Fibroblast of skin of left biceps (primary cell): ENCODE measurements around the gene PRIMA1.

Experiments
- DNase-seq, 2 experiments: peaks; one replicate each; pipeline ENCODE4 v3.0.0-alpha.2; 2013; ENCODE audit warnings: low read depth in 2 of 2

The PRIMA1 gene

DNA sequence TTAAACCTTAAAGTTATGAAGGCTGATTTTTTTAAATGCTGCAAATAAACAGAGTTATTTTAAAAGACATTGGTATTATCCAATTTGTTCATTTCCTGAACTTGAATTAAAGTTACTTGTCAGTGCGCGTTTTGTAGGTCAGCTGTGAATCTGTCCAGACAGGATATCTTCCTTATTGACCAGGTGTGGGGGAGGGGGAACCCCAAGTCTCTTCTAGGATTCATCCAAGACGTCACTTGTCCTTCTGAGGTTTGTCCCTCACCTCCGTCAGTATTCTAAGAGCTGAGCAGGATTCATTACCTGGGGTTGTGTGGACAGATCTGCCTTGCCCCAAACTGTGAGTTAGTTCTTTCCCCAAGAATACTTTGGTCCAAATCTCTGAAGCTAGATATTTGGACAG, 8.8 kb upstream of the PRIMA1 start:
- no peak for DNase-seq

DNA sequence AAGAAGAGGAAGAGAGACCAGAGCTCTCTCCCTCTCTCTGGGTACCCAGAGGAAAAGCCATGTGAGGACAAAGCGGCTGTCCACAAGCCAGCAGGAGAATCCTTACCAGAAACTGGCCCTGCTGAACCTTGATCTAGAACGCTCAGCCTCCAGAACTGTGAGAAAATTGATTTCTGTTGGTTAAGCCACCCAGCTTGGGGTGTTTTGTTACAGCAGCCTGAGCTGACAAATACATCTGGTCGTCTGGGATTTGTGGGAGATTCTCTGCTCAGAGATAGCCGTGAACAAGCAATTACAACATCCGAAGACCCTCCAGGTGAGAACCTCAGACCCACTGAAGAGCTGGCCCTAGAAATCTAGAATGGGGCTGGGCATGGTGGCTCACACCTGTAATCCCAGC, 6.5 kb upstream of the PRIMA1 start:
- no peak for DNase-seq

DNA sequence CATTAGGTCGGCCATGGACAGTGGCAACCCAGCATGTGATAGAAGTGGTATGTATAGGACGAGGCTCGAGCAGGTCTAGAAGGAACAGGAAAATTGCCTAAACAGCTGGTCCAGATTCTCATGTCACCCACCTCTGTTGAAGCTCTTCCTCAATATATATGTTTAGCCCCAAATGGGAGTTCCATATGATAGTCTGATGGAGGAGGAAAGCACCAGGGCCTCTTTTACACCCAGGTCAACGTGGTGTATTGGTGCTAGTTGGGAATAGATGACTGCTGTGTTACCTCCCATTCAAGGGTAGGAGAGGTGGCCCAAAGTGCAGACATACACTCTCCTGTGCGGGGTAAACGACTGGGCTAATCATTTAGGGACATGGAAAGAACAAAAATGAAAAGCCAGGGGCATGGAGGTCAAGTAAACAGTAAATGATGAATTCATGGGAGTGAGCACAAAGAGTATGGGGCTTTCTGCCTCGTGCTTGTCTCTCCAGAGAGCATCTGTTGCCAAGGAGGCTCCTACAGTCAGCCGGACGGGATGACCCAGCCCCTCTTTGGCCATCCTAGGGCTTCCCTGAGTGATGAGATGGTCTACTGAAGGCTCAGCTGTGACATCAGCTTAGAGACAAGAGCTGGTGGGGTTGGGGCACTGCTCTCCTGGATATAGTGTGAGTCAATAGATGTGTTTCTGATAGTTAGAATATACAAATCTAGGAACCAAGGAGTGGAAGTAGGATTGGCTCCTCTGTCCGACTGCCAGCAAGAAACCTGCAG, 5.5 kb upstream of the PRIMA1 start:
- no peak for DNase-seq

DNA sequence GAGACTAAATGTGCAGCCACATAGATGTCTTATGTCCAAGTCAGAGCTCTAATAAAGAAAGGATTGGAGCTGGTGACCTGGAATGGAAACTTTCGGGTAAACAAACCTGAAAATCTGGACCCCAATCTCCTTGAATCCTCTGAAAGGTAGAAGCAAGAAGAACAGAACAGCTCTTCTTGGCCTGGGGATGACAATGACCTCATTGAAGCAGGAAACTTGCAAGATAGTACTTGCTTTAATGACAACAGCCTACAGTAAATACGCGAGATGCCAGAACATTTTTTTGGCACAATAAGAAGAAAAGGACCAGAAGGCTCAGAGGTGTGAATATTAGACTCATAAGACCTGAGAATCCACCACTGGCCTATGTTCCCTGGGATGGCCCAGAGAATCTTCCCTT, 4.1 kb upstream of the PRIMA1 start:
- no peak for DNase-seq

DNA sequence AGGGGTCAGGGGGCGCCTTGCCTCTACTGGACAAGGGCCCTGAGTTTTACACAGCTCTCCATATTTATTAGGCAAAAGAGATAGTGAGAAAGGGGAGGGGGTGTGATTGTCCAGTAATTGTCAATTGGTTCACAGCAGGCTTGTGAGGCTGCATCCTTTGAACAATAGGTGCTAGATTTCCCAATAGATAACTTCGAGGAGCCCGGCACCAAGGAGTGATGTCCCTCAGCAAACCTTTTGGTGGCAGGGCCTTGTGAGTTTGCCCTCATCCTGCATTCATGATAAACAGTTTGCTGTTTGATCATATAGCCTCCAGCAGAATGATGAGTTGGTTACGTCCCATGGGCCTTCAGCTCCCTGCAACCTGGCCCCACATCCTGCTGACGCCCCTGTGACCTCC, 2.7 kb upstream of the PRIMA1 start:
- DNase-seq: no peak

DNA sequence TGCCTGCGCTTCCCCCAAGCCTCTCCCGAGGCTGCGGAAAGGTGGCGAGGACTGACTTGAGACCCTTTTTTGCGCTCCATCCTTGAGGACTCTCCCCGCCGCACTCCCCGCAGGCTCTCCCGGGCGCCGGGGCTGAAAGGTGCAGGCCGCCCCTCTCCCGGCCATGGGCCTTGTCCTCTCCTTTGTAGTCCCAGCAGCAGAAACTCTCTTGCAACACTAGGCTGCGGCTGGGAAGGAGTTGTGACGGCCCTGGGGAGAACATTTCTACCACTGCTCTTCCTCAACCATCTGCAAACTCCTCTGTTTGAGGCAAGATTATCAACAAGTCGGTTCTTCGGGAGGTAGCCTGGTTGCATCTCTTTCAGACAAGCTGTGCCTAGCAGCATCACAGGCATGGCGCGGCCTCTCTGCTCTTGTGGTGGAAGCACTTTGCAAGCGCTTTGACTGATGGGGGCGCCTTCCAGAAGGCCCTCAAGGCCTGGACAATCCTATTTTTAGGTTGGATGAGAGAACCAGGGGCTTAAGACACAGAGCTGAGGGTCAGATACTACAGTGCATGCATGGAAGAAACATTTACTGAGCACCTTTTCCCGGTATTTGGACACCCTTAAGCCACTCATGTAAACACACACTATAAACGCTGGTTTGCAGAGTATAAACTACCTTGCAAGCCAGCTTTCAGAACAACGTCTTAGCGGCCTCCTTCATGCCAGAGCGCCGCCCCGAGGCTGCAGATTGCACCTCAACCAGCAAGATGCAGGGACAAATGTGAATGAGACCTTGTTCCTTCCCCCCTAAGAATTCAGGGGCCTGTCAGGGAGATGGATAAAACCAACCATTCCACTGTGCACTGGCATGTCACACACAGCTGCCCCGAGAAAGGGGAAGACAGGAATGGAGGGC, 1.2 kb upstream of the PRIMA1 start:
- no peak for DNase-seq

DNA sequence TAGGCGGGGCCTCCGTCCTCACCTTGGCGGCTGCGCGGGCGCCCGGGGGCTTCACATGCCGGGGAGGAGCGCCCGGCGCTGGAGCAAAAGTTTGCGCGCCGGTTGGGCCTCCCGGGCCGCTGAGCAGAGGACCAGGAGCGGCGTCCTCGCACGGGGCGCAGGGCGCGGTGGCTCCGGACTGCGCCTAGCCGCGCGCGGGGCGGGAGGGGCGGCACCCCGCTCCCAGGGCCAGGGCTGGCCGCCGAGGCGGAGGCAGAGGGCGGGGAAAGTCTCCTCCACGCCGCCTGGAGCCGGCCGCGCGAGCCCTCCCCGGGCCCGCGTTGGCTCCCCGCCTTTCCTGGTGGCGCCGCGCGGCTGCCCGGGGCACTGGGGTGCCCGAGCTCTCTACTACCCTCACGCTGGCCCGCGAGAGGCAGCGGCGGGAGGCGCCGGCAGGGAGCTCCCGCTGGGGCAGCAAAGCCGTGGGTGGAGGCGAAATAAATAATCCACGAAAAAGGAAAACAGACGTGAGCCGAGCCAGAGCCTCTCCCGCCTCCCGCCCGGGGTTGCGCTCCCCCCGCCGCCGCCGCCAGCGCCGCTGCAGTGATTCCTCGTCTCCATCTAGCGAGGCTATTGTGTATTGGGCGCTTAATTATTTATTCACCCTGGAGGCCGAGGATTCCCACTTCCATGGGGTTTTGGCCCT, 400 bp upstream of the PRIMA1 start:
- no peak for DNase-seq

DNA sequence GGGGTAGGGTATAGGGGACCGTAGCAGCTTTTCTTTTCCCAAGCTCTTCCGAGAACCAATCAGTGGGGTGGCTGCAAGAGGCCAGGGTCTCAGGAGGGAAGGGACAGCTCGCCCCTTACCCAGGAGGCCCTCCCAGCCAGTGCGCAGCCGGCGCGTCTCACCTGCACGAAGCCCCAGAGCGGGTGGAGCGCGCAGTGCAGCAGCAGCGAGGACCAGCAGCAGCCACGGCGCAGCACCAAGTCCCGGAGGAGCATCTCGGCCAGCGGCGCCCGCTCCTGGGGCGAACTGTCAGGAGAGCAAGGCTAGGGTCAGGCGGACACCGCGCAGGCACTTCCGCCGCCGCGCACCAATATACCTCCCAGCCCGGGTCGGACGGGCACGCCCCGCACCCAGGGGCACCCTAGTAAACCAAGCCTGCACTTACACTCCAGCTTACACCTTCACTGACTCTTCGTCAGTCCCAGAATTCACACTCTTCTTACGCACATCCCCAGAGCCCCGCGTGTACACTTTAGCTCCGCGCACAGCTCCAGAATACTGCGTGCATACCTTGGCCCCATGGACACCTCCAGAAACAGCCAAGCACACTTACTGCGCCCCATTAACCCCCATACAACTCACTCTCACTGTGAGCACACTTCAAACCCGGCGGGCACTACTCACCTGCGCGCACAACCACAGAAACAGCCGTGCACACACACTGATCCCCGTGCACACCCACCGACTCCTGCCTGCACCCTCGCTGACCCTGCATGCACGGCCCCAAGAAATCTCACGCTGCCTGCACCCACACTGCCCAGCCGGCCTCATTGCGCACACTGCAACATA, 606 bp downstream of the PRIMA1 start:
- DNase-seq: no peak

DNA sequence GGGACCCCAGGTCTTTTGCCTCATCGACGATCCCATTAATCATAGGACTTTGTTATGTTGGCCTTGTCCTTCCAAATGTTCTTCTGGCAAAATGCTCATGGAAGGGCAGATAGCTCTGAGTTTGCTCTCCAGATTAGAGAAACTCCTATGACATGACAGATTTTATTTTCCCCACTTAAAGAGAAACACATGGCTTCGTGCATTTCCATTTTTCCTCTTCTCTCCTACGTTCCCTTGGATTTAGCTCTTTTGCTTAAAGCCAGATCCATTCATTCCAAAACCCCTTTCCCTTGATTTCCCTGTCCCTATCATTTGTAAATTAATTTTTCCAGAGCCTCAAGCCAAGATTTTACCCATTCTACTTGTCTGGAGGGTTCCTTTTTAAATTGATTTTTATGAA, 2.9 kb downstream of the PRIMA1 start:
- no peak for DNase-seq

DNA sequence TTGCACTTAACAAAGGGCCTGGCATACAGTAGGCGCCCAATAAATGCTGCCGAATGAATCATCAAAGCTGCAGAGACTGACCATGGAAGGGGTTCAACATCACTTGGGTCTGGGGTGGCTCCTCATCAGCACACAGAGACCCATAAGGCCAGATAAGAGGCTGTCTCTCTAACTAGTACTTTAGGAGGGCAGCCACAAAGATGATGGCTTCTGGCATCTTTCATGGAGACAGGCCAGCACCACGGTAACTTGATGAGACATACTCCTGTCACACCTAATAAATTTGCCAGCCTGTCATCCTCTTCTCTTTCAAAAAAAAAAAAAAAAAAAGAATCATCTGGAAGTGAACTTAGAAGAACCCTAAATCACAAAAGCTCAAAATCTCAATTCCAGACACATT, 3.4 kb downstream of the PRIMA1 start:
- DNase-seq: no peak

DNA sequence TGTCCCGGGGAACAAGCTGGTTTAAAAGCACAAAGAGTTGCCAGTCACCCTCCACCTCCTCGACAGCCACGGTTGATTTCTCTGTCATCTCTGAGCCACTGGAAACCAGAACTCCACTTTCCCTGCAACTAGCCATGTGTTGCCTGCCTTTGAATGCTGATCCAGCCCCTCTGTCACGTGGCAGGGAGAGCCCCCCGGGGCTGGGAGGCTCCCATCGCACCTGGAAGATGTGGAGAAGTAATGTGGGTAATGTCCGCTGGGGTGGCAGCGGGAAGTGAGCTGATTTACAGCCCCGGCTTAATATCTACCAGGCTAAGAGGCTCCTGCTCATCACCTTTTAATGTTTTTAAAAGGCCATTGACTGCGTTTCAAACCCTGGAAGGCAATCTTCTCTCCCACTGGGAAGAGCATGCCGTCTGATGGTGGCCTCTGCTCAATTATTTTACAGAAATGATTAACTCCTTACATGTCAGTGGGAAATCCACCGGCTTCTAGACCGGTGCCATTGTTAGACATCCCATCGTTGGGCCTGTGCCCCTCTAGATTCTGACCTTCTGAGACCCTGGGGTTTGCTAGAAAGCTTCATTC, 7.4 kb downstream of the PRIMA1 start:
- DNase-seq: no peak

DNA sequence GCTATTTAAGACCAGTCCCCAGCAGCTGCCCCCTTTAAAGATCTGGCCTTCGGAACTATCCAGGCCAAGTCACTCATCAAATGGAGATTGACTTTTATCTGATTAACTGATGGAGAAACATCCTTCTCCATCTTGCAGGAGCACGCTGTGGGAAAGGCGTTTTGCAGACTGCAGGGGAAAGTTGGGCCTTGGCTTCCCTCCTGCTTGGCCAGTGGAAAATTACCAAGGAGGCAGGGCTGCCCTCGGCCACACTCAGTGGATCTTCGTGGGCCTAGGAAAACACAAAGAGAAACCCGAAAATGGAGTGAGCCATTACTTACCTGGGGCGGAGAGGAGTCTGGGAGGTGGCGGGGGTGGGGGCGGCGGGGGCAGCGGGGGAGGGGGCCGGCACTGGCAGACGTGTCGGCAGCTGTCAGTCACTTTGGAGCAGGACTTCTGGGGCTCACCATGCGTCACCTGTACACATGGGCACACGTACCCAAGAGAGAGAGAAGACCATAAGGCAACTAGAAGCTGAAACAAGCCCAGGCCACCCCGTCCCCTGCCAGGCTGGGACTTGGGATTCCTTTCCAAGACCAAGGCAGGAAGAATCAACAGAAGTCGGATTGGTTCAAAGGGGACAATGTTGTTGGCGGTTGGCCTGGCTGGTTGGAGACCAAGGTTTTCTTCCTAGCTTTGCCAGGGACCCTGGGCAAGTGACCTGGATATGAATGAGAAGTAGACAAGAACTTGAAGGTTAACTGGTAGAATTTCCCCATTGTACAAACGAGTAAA, 9.2 kb downstream of the PRIMA1 start:
- DNase-seq: no peak

DNA sequence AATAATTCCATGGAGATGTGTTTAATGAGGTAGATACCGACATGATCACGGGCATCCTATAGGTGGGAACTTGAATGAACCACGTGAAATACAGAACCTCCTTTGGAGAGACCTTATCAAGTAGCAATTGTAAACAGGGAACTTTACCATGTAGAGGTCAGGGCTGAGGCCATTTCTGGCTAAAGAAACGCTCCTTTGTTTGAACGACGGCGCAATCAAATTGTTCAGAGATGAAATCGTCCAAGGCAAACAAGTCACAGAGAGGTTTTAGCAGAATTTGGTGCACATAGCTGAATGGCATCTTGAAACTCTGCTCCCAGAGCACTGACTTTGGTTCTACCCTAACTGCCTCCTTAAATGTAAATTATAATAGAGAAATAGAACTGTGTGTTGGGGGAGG, 9.8 kb downstream of the PRIMA1 start:
- DNase-seq: no peak

DNA sequence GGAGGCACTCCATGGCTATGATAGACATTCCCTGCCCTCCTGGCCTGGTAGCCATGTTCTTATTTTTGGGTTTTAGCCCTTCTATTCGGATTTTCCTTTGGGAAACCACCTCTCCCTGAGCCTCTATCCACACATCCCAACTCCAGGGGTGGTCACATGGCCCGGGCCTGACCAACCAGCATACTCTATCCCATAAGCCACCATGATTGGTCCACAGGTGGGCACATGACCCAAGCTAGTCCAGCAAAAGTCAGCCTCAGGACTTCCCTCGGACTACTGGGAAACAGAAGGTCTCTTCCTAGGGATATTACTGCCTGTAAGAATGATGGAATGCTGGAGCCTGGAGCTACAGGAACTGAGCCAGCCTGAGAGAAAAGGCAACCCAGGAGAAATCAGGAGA, 12.5 kb downstream of the PRIMA1 start:
- DNase-seq: no peak

DNA sequence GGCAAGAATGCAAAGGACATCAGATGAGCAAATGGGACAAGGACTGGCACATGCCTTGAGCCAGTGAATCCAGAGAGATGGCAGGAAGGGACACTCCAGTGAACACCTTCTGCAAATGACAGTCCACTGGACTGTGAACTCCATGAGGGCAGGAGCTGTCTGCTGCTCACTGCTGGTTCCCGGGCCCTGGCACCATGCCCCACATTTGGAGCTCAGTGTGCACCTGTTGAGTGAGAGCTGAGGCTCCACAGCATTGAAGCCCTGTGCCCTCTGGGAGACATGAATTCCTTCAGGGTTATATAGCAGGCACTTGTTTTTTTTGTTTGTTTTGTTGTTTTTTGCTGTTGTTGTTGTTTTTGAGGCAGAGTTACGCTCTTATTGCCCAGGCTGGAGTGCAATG, 13.1 kb downstream of the PRIMA1 start:
- no peak for DNase-seq

DNA sequence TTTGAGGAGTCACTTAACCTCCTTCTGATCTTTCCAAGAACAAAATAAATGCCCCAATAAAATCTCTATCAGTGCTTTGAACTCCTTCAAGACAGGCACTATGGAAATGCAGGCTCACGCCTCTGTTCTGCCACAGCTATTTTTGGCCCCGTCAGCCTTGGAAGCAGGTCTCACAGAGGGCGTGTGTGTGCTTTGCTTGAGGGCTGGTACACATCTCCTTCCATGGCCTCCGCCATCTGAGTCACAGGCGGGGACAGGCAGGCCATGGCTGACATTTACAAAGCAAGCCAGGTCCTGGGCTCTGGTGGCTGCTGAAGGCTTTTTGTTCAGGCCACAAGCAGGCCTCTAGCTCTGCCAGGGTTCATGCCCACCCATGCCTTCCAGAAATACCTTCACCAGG, 16.0 kb downstream of the PRIMA1 start:
- DNase-seq: no peak

DNA sequence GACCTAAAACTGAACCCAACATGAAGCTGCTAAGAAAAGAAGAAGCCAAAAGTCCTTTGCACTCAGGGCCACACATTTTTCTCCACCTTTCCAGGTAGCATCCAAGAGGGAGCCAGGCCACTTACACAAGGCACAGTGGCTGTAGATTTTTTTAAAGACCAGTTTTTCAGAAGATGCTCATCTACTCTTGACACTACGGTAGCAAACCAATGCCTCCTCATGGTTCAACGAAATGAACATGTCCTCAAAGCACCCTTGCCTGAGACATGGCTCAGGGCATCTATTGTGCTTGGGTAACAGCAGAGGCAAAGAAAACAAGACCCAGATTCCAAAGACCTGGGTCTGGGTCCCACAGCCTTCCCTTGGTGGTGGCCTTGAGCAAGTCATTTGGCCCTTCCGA, 22.3 kb downstream of the PRIMA1 start:
- no peak for DNase-seq

DNA sequence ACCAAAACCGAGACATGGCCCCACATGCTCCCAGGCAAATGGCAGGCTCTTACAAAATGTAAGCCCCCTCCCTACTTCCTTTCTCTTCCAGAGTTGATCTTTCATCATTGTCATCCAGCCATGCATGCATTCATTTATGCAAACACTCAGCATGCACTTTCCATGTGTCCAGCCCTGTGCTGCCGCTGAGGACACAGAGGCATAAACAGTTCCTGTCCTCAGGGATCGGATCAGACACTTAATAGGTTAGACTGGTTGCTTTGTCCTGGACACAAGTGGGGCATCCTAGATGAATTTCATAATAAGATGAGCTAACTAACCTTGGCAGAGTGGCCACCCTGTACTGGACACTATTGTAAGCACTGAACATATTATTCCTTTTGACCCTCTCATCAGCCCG, 23.1 kb downstream of the PRIMA1 start:
- DNase-seq: no peak

DNA sequence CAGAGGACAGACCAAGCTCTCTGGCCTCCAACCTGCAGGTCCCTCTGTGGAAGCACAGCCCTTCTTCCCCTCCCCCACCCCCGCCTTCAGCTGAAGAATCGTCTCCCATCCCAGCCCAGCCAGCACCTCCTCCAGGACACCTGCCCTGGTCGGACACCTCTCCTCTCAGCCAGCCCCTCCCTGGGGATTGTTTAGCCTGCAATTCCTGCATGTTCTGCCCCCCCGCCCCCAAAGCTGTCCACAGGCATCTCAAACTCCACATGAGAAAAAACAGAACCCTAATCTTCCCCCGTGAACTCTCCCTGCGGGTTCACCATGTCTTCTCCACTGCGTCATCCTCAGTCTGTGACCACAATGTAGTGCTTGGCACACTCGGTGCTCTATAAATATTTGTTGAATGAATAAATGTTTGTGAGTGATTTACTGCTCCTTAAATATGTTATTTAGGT, 24.1 kb downstream of the PRIMA1 start:
- peak in 1 of 2 experiments; percentile 1 for DNase-seq

DNA sequence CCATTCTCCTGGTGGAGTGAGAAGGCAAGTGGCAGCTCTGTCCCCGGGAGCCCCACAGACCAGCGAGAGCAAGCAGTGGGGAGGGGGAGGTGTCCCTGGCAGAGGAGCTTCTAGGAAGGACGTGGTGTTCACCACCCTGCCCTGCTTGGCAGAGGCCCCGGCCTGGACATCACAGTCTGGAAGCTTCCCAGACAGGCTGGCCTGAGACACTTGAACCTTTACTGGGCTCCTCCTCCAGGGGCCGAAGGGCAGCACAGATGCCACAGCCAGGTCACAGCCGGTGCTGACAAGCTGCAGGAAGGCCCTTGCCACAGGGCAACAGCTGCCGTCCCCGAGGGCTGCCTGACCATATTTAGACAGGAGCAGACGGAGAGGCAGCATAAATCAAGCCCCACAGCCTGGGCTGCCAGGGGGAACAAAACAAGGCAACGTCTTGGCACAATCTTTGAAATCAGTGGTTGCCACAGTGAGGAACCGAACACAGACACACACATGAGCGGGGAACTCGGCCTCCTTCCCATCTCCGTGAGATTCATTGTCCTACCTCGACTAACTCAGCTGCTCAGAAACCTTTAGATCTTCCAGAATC, 28.5 kb downstream of the PRIMA1 start:
- no peak for DNase-seq
